IgD-negative memory B cell (primary cell): Measurements from ENCODE around the gene TBR1. TPM values are rescaled to one million over a fixed set of nuclear protein-coding genes. Genes with fewer than 3 reads are reported as not detected.

Experiments
- H3K27ac Mint-ChIP-seq, 3 donors: one replicate each; pipeline ENCODE4 v1.8.0; 2020 to 2022; ENCODE audit warnings: mild to moderate bottlenecking in 3 of 3, mixed read lengths in 3 of 3, moderate library complexity in 1 of 3
- H3K27me3 Mint-ChIP-seq: one replicate; pipeline ENCODE4 v1.8.0; 2021; ENCODE audit warnings: mixed read lengths
- H3K36me3 Mint-ChIP-seq: one replicate; pipeline ENCODE4 v1.8.0; 2020; ENCODE audit warnings: mild to moderate bottlenecking, mixed read lengths
- H3K4me1 Mint-ChIP-seq, 3 donors: one replicate each; pipeline ENCODE4 v1.8.0; 2020 to 2022; ENCODE audit warnings: mixed read lengths in 3 of 3, mild to moderate bottlenecking in 1 of 3
- H3K4me3 Mint-ChIP-seq, 4 donors: one replicate each; pipeline ENCODE4 v1.8.0; 2020 to 2022; ENCODE audit warnings: mild to moderate bottlenecking in 4 of 4, mixed read lengths in 4 of 4, moderate library complexity in 3 of 4
- H3K9me3 Mint-ChIP-seq, 3 donors: one replicate each; pipeline ENCODE4 v1.8.0; 2020 to 2021; ENCODE audit warnings: mixed read lengths in 3 of 3, mild to moderate bottlenecking in 1 of 3
- polyA plus RNA-seq: library from polyadenylated mRNA; unstranded; fragments of 300-500 nt; fragmentation: Illumina TruSeq; gene quantifications from one replicate; pipeline ENCODE4 v1.2.3, GENCODE V29; 2021

Gene TBR1
- polyA plus RNA-seq, result not detected

GRCh38 chr2:161415987-161416707 is at the start of gene TBR1:
TSS of gene TBR1 (plus strand) at chr2:161416297. CDS start at chr2:161416411, 114 bp downstream.
- Mint-ChIP-seq H3K4me1 (peaks cover 27 to 55% (median 36%) of the 10 kb centered on the region in 3 donors), H3K27ac (peak within 1 kb of the TSS; percentile 73 to 91 (median 82))

GRCh38 chr2:161367675-161368074 is 48.4 kb upstream of the TBR1 start:
- H3K36me3 Mint-ChIP-seq, result peaks cover 20% of the 10 kb centered on the region
- no peak overlapping the region for H3K27ac Mint-ChIP-seq
- H3K4me3 Mint-ChIP-seq, result no peak overlapping the region
- H3K4me1 Mint-ChIP-seq, result peaks cover 0 to 3% (median 2%) of the 10 kb centered on the region in 3 donors
- H3K9me3 Mint-ChIP-seq, result peaks cover 0 to 4% (median 2%) of the 10 kb centered on the region in 3 donors
- H3K27me3 Mint-ChIP-seq, result no peaks in the 10 kb centered on the region

More at GRCh38 chr2:161415987-161416707, at the start of gene TBR1:
- Mint-ChIP-seq H3K4me3 (peak within 1 kb of the TSS; percentile 73 to 92 (median 84)), H3K9me3 (no peaks in the 10 kb centered on the region), H3K36me3 (peaks cover 3% of the 10 kb centered on the region), H3K27me3 (peaks cover 54% of the 10 kb centered on the region)

GRCh38 chr2:161369311-161369710 is 46.8 kb upstream of the TBR1 start:
- Mint-ChIP-seq H3K36me3 (peaks cover 21% of the 10 kb centered on the region), H3K4me3 (no peak overlapping the region), H3K4me1 (peaks cover 0 to 3% (median 2%) of the 10 kb centered on the region in 3 donors), H3K27me3 (no peaks in the 10 kb centered on the region), H3K27ac (no peak overlapping the region), H3K9me3 (no peaks in the 10 kb centered on the region)

- no peaks in the 10 kb centered on the region for H3K9me3 Mint-ChIP-seq
- peaks cover 0 to 2% (median 0%) of the 10 kb centered on the region in 3 donors for H3K4me1 Mint-ChIP-seq
- H3K27ac Mint-ChIP-seq, result no peak overlapping the region
- no peak overlapping the region for H3K4me3 Mint-ChIP-seq
- H3K36me3 Mint-ChIP-seq, result peaks cover 24% of the 10 kb centered on the region
- H3K27me3 Mint-ChIP-seq, result no peaks in the 10 kb centered on the region
Measured at GRCh38 chr2:161370981-161371380, 45.1 kb upstream of the TBR1 start.

- no peaks in the 10 kb centered on the region for H3K9me3 Mint-ChIP-seq
- no peak overlapping the region for H3K4me3 Mint-ChIP-seq
- no peaks in the 10 kb centered on the region for H3K27me3 Mint-ChIP-seq
- peaks cover 26% of the 10 kb centered on the region for H3K36me3 Mint-ChIP-seq
- H3K4me1 Mint-ChIP-seq, result no peaks in the 10 kb centered on the region
- H3K27ac Mint-ChIP-seq, result no peak overlapping the region
Measured at GRCh38 chr2:161371869-161372268, 44.2 kb upstream of the TBR1 start.

GRCh38 chr2:161373942-161374341 is 42.2 kb upstream of the TBR1 start:
- H3K4me3 Mint-ChIP-seq, result no peak overlapping the region
- H3K27ac Mint-ChIP-seq, result no peak overlapping the region
- no peaks in the 10 kb centered on the region for H3K4me1 Mint-ChIP-seq
- peaks cover 23% of the 10 kb centered on the region for H3K36me3 Mint-ChIP-seq
- no peaks in the 10 kb centered on the region for H3K27me3 Mint-ChIP-seq
- no peaks in the 10 kb centered on the region for H3K9me3 Mint-ChIP-seq

GRCh38 chr2:161374446-161374845 is 41.7 kb upstream of the TBR1 start:
- Mint-ChIP-seq H3K27ac (no peak overlapping the region), H3K36me3 (peaks cover 21% of the 10 kb centered on the region), H3K4me3 (no peak overlapping the region), H3K27me3 (no peaks in the 10 kb centered on the region), H3K9me3 (no peaks in the 10 kb centered on the region), H3K4me1 (no peaks in the 10 kb centered on the region)

GRCh38 chr2:161379740-161380139 is 36.4 kb upstream of the TBR1 start:
- no peak overlapping the region for H3K4me3 Mint-ChIP-seq
- H3K27me3 Mint-ChIP-seq, result no peaks in the 10 kb centered on the region
- H3K27ac Mint-ChIP-seq, result no peak overlapping the region
- H3K36me3 Mint-ChIP-seq, result peaks cover 11% of the 10 kb centered on the region
- H3K4me1 Mint-ChIP-seq, result peaks cover 0 to 5% (median under 1%) of the 10 kb centered on the region in 3 donors
- H3K9me3 Mint-ChIP-seq, result no peaks in the 10 kb centered on the region

- H3K4me3 Mint-ChIP-seq, result no peak overlapping the region
- no peak overlapping the region for H3K27ac Mint-ChIP-seq
- no peaks in the 10 kb centered on the region for H3K9me3 Mint-ChIP-seq
- H3K27me3 Mint-ChIP-seq, result no peaks in the 10 kb centered on the region
- peaks cover 6% of the 10 kb centered on the region for H3K36me3 Mint-ChIP-seq
- H3K4me1 Mint-ChIP-seq, result peaks cover 0 to 14% (median 6%) of the 10 kb centered on the region in 3 donors
Measured at GRCh38 chr2:161381546-161381945, 34.6 kb upstream of the TBR1 start.

- Mint-ChIP-seq H3K4me1 (peaks cover 0 to 15% (median 6%) of the 10 kb centered on the region in 3 donors), H3K36me3 (peaks cover 7% of the 10 kb centered on the region), H3K27me3 (no peaks in the 10 kb centered on the region), H3K27ac (no peak overlapping the region), H3K4me3 (no peak overlapping the region), H3K9me3 (no peaks in the 10 kb centered on the region)
Measured at GRCh38 chr2:161382747-161383146, 33.4 kb upstream of the TBR1 start.

GRCh38 chr2:161384864-161385263 is 31.2 kb upstream of the TBR1 start:
- Mint-ChIP-seq H3K27me3 (no peaks in the 10 kb centered on the region), H3K4me1 (peaks cover 0 to 15% (median 6%) of the 10 kb centered on the region in 3 donors), H3K27ac (no peak overlapping the region), H3K9me3 (no peaks in the 10 kb centered on the region), H3K4me3 (no peak overlapping the region), H3K36me3 (peaks cover 5% of the 10 kb centered on the region)

GRCh38 chr2:161386228-161386824 is 29.8 kb upstream of the TBR1 start:
- Mint-ChIP-seq H3K36me3 (peaks cover 7% of the 10 kb centered on the region), H3K4me3 (no peak overlapping the region), H3K9me3 (no peaks in the 10 kb centered on the region), H3K4me1 (peaks cover 0 to 15% (median 6%) of the 10 kb centered on the region in 3 donors), H3K27ac (no peak overlapping the region), H3K27me3 (no peaks in the 10 kb centered on the region)

GRCh38 chr2:161388146-161388779 is 27.8 kb upstream of the TBR1 start:
- H3K27ac Mint-ChIP-seq, result no peak overlapping the region

GRCh38 chr2:161391737-161392506 is 24.2 kb upstream of the TBR1 start:
- Mint-ChIP-seq H3K27ac (no peak overlapping the region), H3K27me3 (no peaks in the 10 kb centered on the region), H3K9me3 (no peaks in the 10 kb centered on the region), H3K36me3 (peaks cover 21% of the 10 kb centered on the region), H3K4me1 (no peaks in the 10 kb centered on the region), H3K4me3 (no peak overlapping the region)

More at GRCh38 chr2:161388146-161388779, 27.8 kb upstream of the TBR1 start:
- Mint-ChIP-seq H3K4me3 (no peak overlapping the region), H3K4me1 (peaks cover 0 to 15% (median 6%) of the 10 kb centered on the region in 3 donors), H3K36me3 (peaks cover 9% of the 10 kb centered on the region), H3K9me3 (no peaks in the 10 kb centered on the region), H3K27me3 (no peaks in the 10 kb centered on the region)

- no peaks in the 10 kb centered on the region for H3K27me3 Mint-ChIP-seq
- H3K9me3 Mint-ChIP-seq, result peaks cover 0 to 2% (median 0%) of the 10 kb centered on the region in 3 donors
- peaks cover 0 to 2% (median 0%) of the 10 kb centered on the region in 3 donors for H3K4me1 Mint-ChIP-seq
- H3K36me3 Mint-ChIP-seq, result peaks cover 25% of the 10 kb centered on the region
- no peak overlapping the region for H3K4me3 Mint-ChIP-seq
- H3K27ac Mint-ChIP-seq, result no peak overlapping the region
Measured at GRCh38 chr2:161400076-161400475, 16.0 kb upstream of the TBR1 start.
